Smooth muscle cell (in vitro differentiated cells): ENCODE results near the gene DEXI. TPM values are rescaled to one million over a fixed set of nuclear protein-coding genes. Genes with fewer than 3 reads are reported as not detected.

Experiments
- DNase-seq: peaks from one replicate; lab custom pipeline; 2025; ENCODE audit not compliant: unreplicated experiment; lab: John Stamatoyannopoulos, UW
- H2AFZ ChIP-seq: fragments of 200-600 bp; sonication (generic); 2 replicates; pipeline ENCODE4 v1.6.0; 2016; ENCODE audit warnings: antibody characterized with exemption, low read depth, mild to moderate bottlenecking
- H3F3A ChIP-seq: fragments of 200-600 bp; sonication (generic); 2 replicates; pipeline ENCODE4 v1.6.0; 2017; ENCODE audit warnings: antibody characterized with exemption, low read depth
- H3K27ac ChIP-seq: fragments of 200-600 bp; sonication (generic); 2 replicates; pipeline ENCODE4 v1.5.1; 2016; ENCODE audit warnings: low read depth, mild to moderate bottlenecking
- H3K27me3 ChIP-seq: fragments of 200-600 bp; sonication (generic); 2 replicates; pipeline ENCODE4 v1.6.1; 2016; ENCODE audit warnings: low read depth, mild to moderate bottlenecking
- H3K36me3 ChIP-seq: fragments of 200-600 bp; sonication (generic); 2 replicates; pipeline ENCODE4 v1.5.1; 2016; ENCODE audit warnings: low read depth
- H3K4me1 ChIP-seq: fragments of 200-600 bp; sonication (generic); 2 replicates; pipeline ENCODE4 v1.5.1; 2016; ENCODE audit warnings: low read depth
- H3K4me2 ChIP-seq: fragments of 200-600 bp; sonication (generic); 2 replicates; pipeline ENCODE4 v1.6.0; 2016; ENCODE audit warnings: mild to moderate bottlenecking
- H3K4me3 ChIP-seq: fragments of 200-600 bp; sonication (generic); 2 replicates; pipeline ENCODE4 v1.5.1; 2016; ENCODE audit warnings: mild to moderate bottlenecking
- H3K79me2 ChIP-seq: fragments of 200-600 bp; sonication (generic); 2 replicates; pipeline ENCODE4 v1.6.0; 2016; ENCODE audit warnings: low read depth, mild to moderate bottlenecking
- H3K9ac ChIP-seq: fragments of 200-600 bp; sonication (generic); 2 replicates; pipeline ENCODE4 v1.6.0; 2016; ENCODE audit warnings: low read depth
- H3K9me3 ChIP-seq: fragments of 200-600 bp; sonication (generic); replicated peaks from 2 replicates; pipeline ENCODE4 v1.5.1; 2016; ENCODE audit warnings: low read depth
- H4K20me1 ChIP-seq: fragments of 200-600 bp; sonication (generic); 2 replicates; pipeline ENCODE4 v1.6.0; 2016; ENCODE audit warnings: low read depth
- WGBS: methylation state at CpG from one replicate; pipeline ENCODE4 v1.1.7; 2016; ENCODE audit warnings: low lambda C conversion rate; 5-methylcytosine and 5-hydroxymethylcytosine counted together
- polyA plus RNA-seq: library from polyadenylated mRNA; unstranded; fragments of >200 nt; fragmentation: Nextera tagmentation; extraction: Ambion mirVana; gene quantifications from 2 replicates; pipeline ENCODE4 v1.2.1, GENCODE V29; 2016
- total RNA-seq: library from RNA; depleted of rRNA; stranded (reverse); fragments of >200 nt; gene quantifications from 2 replicates; pipeline ENCODE4 v1.2.3, GENCODE V29; 2014
- TF ChIP-seq, protein P1 (sequence below): fragments of 200-600 bp; sonication (generic); IDR thresholded peaks from 2 replicates; pipeline ENCODE4 v1.5.1; 2017; ENCODE audit warnings: borderline replicate concordance, mild to moderate bottlenecking, antibody characterized with exemption; ENCODE audit not compliant: insufficient read depth, poor library complexity, severe bottlenecking

DEXI gene
- total and polyA plus RNA-seq, 2 experiments from 2014 or later, result 58.5 to 71.8 TPM

DNA sequence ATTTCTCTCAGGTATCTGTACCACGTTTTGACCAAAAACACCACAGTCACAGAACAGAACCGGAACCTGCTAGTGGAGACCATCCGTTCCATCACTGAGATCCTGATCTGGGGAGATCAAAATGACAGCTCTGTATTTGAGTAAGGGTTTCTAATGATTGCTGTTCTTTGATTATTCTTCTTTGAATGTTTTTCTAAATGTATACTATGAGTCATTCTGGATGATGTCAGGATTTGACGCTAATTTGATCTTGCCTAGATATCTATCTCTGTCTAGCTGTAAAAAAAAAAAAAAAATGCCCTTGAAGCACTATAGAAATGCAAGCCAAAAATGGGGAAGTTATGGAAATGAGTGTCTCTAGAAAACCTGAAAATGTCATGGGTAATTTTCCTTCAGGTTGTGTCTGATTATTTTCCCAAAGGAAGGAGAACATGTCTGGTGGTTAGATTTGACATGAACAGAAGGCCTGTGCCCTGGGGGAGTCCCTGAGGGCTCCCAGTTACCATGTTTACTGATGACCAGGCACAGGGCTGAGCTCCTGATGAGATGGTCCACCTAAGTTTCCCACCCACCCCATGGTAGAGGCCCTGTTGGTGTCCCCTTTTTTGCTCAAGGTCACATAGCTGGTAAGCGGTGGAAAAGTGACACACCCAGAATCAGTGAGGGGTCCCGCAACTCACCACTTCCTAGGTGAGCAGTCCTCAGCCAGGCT is 15.7 kb upstream of the DEXI start:
- peak overlapping the region; percentile 17 for H3K27ac ChIP-seq
- 87% methylated on average over 6 of the region's 6 CpGs for WGBS

DNA sequence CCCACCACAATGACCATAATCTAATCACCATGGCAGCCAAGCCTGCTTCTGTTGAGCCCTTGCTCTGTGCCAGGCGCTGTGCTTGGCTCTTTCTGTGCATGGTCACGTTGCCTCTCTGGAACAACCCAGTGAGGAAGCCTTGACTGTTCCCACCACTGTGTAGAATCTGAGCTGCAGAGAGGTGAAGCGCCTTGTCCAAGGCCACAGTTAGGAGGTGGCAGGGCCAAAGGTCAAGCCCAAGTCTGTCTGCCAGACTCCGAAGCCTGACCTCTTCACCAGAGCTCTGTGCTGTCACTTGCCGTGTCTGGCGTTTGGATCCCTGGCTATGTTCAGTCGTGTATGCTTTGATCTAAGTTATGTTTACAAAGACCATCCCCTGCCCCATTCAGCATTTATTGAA is 12.6 kb upstream of the DEXI start:
- TF ChIP-seq, protein P1, sequence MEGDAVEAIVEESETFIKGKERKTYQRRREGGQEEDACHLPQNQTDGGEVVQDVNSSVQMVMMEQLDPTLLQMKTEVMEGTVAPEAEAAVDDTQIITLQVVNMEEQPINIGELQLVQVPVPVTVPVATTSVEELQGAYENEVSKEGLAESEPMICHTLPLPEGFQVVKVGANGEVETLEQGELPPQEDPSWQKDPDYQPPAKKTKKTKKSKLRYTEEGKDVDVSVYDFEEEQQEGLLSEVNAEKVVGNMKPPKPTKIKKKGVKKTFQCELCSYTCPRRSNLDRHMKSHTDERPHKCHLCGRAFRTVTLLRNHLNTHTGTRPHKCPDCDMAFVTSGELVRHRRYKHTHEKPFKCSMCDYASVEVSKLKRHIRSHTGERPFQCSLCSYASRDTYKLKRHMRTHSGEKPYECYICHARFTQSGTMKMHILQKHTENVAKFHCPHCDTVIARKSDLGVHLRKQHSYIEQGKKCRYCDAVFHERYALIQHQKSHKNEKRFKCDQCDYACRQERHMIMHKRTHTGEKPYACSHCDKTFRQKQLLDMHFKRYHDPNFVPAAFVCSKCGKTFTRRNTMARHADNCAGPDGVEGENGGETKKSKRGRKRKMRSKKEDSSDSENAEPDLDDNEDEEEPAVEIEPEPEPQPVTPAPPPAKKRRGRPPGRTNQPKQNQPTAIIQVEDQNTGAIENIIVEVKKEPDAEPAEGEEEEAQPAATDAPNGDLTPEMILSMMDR, result no peak
- H3K4me2 ChIP-seq, result no peak overlapping the region
- H3K79me2 ChIP-seq, result peaks cover 25% of the 10 kb centered on the region
- peaks cover 55% of the 10 kb centered on the region for H4K20me1 ChIP-seq
- no peaks in the 10 kb centered on the region for H3K4me1 ChIP-seq
- H3K27ac ChIP-seq, result no peak overlapping the region
- H2AFZ ChIP-seq, result no peak overlapping the region
- H3K9me3 ChIP-seq, result no peaks in the 10 kb centered on the region
- H3K27me3 ChIP-seq, result no peaks in the 10 kb centered on the region
- WGBS, result 89% methylated on average over 7 of the region's 7 CpGs
- H3K36me3 ChIP-seq, result no peaks in the 10 kb centered on the region
- H3K9ac ChIP-seq, result no peak overlapping the region
- no peaks in the 10 kb centered on the region for H3F3A ChIP-seq
- DNase-seq, result no peak
- H3K4me3 ChIP-seq, result no peak overlapping the region

More for the DNA sequence above, 15.7 kb upstream of the DEXI start:
- Histone ChIP-seq H3K4me2 (no peak overlapping the region), H4K20me1 (peaks cover 28% of the 10 kb centered on the region), H3K36me3 (no peaks in the 10 kb centered on the region), H3F3A (peaks cover 5% of the 10 kb centered on the region), H3K27me3 (no peaks in the 10 kb centered on the region), H3K9me3 (no peaks in the 10 kb centered on the region), H3K4me1 (peaks cover 6% of the 10 kb centered on the region), H3K4me3 (no peak overlapping the region), H3K9ac (peak overlapping the region; percentile 10), H3K79me2 (peaks cover 16% of the 10 kb centered on the region), H2AFZ (no peak overlapping the region)
- TF ChIP-seq, protein P1, result no peak
- no peak for DNase-seq

DNA sequence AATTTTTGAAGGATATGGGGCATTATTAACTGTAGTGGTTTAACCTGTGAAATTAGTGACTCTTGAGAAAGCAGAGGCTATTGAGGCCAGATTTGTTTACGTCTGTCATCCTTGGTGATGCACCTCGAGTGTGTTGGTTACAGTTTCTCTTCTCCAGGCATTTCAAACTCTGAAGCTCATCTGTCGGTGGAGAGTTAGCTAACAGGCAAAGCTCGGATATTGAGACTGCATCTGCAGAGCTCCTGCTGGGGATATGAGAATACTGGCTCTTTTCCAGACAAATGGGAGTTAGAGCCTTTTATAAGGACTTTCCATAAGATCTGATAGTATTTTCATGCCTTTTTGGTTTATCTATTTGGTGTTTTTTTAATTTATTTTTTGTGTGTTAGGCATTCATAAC is 8.8 kb upstream of the DEXI start:
- no peaks in the 10 kb centered on the region for H3K27me3 ChIP-seq
- 70% methylated on average over 4 of the region's 4 CpGs for WGBS
- TF ChIP-seq, protein P1, result no peak
- peaks cover 16% of the 10 kb centered on the region for H3K4me1 ChIP-seq
- H3K36me3 ChIP-seq, result no peaks in the 10 kb centered on the region
- H3K9ac ChIP-seq, result no peak overlapping the region
- no peaks in the 10 kb centered on the region for H3K9me3 ChIP-seq
- no peaks in the 10 kb centered on the region for H3F3A ChIP-seq
- no peak for DNase-seq
- H4K20me1 ChIP-seq, result peaks cover 80% of the 10 kb centered on the region
- no peak overlapping the region for H3K27ac ChIP-seq
- no peak overlapping the region for H3K4me2 ChIP-seq
- peaks cover 45% of the 10 kb centered on the region for H3K79me2 ChIP-seq
- H3K4me3 ChIP-seq, result no peak overlapping the region
- no peak overlapping the region for H2AFZ ChIP-seq

DNA sequence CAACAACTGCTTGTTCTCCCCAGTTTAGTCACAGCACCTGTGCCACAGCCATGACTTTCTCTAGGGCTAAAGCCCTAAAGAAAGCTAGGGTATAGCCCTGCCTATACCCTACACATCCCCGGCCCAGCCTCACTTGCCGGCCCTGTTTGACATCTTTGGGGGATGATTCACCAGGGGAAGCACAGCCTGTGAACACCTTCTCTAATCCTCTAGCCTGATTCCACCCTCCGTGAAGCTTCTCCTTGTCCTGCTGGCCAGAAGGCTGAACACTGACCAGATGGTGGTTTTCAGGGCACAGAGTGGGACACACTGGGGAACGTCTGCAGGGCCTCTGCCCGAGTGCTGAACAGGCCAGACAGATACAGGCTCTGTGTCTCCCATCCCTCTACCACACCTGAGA is 8.1 kb upstream of the DEXI start:
- Histone ChIP-seq H3K4me3 (no peak overlapping the region), H2AFZ (no peak overlapping the region), H3K4me1 (peaks cover 21% of the 10 kb centered on the region), H3K36me3 (no peaks in the 10 kb centered on the region), H3K9ac (no peak overlapping the region), H4K20me1 (peaks cover 75% of the 10 kb centered on the region), H3K9me3 (no peaks in the 10 kb centered on the region), H3K4me2 (peak overlapping the region; percentile 6), H3K79me2 (peaks cover 51% of the 10 kb centered on the region), H3F3A (no peaks in the 10 kb centered on the region), H3K27ac (peak overlapping the region; percentile 1), H3K27me3 (no peaks in the 10 kb centered on the region)
- DNase-seq, result no peak
- WGBS, result 31% methylated on average over 5 of the region's 5 CpGs
- TF ChIP-seq, protein P1, result no peak
